ENCODE measurements around the gene TICAM2.

GRCh38 chr5:115548683-115549082, 53.6 kb downstream of the TICAM2 start:
- TF ChIP-seq BRCA1 (IDR thresholded peaks at IDR 0.05), result no peak
- no peak for TF ChIP-seq BRCA1 (CRISPR knock-in tag; IDR thresholded peaks at IDR 0.05)
- no peak for TF ChIP-seq NR2C2 (CRISPR knock-in tag; IDR thresholded peaks at IDR 0.05)
- TF ChIP-seq NR2C2 (tag; IDR thresholded peaks at IDR 0.05), result no peak
- TF ChIP-seq RBM25 (IDR thresholded peaks at IDR 0.05; ENCODE audit: low read depth, low read length, severe bottlenecking), result no peak
- TF ChIP-seq USF1 (CRISPR knock-in tag; IDR thresholded peaks at IDR 0.05), result no peak
